ENCODE measurements around the gene JADE2.
A peak's percentile ranks its signal among the peaks of the same experiment; 100 is the strongest.

Gene JADE2

GRCh38 chr5:134539732-134540131, 14.3 kb downstream of the JADE2 start:
- no peak for TF ChIP-seq CTCF (IDR thresholded peaks at IDR 0.05; ENCODE audit: unreplicated experiment in 3 of 3)
- H3K27ac Mint-ChIP-seq: no peak overlapping the region
- no peaks in the 10 kb centered on the region for H3K9me3 Mint-ChIP-seq
- peaks cover 3% of the 10 kb centered on the region for H3K27me3 Mint-ChIP-seq (ENCODE audit: low read depth)
- no peak overlapping the region for H3K4me3 Mint-ChIP-seq
- peaks cover 2% of the 10 kb centered on the region for H3K4me1 Mint-ChIP-seq
- H3K36me3 Mint-ChIP-seq (ENCODE audit: low read depth): peaks cover 9% of the 10 kb centered on the region

DNA sequence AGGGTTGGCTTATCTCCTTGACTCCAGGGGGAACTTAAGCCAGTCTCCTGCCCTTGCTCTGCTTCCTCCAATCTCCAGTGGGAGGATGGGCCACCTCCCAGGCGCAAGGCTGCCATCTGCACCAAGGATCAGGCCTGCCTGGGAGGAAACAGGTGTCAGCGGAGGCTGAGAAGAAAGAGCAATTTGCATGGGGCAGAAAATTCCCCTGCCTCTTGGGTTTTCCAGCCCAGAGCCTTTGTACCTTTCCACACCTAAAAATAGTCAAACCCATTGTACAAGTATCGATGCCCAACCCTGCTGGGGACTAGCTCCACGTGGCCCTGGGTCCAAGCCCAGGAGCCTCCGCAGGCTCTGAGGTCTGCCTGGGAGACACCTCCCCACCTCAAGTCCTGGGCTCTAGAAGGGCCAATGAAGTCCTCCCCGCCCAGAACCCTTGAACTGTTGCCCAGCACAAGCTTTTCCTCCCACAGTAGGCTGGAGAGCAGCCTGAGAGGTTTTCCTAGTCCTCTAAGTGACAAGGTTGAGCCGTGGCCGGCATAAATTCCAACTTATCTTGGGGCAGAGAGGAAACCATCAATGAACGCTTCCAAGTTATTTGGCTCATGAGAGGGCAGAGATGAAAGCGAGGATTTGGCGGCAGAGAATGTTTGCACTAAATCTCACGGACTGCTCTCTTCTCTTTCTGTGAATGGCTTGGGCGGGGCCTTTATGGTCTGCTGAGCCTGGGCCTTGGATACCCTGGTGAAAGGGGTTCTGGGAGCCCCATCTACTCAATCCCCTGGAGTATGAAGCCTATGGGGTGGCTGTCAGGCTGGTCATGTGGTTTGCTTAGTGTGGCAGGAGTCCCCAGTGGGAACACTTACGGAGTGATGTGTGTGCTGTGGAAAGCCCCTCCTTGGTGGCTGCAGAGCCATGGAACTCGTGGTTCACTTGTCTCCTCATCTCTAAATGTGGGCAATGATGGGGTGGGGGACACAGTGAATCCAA, 15.6 kb downstream of the JADE2 start:
- Mint-ChIP-seq H3K27ac (no peak overlapping the region), H3K4me3 (no peak overlapping the region), H3K9me3 (no peaks in the 10 kb centered on the region), H3K36me3 (ENCODE audit: low read depth) (peaks cover 9% of the 10 kb centered on the region), H3K27me3 (ENCODE audit: low read depth) (no peaks in the 10 kb centered on the region), H3K4me1 (peaks cover 11% of the 10 kb centered on the region)
- no peak for TF ChIP-seq CTCF (IDR thresholded peaks at IDR 0.05; ENCODE audit: unreplicated experiment in 3 of 3)

GRCh38 chr5:134541736-134542376, 16.4 kb downstream of the JADE2 start:
- no peak overlapping the region for H3K27ac Mint-ChIP-seq
- H3K4me1 Mint-ChIP-seq: peaks cover 12% of the 10 kb centered on the region
- H3K36me3 Mint-ChIP-seq (ENCODE audit: low read depth): peaks cover 5% of the 10 kb centered on the region
- TF ChIP-seq CTCF (IDR thresholded peaks at IDR 0.05; ENCODE audit: unreplicated experiment in 3 of 3): no peak
- no peaks in the 10 kb centered on the region for H3K9me3 Mint-ChIP-seq
- no peak overlapping the region for H3K4me3 Mint-ChIP-seq
- H3K27me3 Mint-ChIP-seq (ENCODE audit: low read depth): peaks cover under 1% of the 10 kb centered on the region

DNA sequence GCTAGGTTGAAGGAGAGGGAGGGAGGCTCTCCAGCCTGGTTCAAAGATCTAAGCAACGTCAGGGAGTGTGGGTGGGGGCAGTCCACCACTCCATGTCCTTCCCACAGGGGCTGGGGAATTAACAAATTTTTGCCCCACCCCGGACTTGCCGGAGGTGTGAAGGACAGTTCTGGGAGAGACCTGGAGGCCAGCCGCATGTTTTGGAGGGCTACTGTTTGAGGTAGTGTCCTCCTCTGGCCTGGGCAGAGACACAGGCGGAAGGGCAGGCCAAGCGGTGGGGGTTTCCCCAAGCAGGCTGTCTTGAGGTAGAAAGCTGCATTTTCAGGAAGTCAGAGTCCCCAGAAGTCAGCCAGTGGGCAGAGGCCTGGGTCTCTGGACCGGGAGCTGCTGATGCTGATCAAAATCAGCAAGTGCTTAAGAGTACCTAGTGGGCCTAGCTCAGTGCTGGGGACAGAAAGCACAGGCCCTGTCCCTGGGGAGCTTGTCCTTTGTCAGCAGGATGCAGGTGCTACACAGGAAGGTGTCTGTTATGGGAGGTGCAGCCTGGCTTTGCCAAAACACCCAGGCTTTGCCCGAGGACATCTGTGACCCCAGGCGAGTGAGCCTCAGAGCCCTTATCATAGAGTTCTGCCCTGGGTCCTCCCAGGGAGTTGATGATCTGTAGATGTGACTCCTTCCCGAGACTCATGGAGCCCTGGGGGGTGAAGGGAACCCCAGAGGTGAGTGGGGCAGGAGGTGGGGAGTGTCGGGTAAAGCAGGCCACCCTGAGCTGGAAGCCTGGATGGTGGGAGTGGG, 18.5 kb downstream of the JADE2 start:
- Mint-ChIP-seq H3K36me3 (ENCODE audit: low read depth) (no peaks in the 10 kb centered on the region), H3K27ac (no peak overlapping the region), H3K27me3 (ENCODE audit: low read depth) (peaks cover 7% of the 10 kb centered on the region), H3K4me1 (peaks cover 22% of the 10 kb centered on the region), H3K9me3 (no peaks in the 10 kb centered on the region), H3K4me3 (no peak overlapping the region)
- TF ChIP-seq CTCF (IDR thresholded peaks at IDR 0.05; ENCODE audit: unreplicated experiment in 3 of 3): no peak

DNA sequence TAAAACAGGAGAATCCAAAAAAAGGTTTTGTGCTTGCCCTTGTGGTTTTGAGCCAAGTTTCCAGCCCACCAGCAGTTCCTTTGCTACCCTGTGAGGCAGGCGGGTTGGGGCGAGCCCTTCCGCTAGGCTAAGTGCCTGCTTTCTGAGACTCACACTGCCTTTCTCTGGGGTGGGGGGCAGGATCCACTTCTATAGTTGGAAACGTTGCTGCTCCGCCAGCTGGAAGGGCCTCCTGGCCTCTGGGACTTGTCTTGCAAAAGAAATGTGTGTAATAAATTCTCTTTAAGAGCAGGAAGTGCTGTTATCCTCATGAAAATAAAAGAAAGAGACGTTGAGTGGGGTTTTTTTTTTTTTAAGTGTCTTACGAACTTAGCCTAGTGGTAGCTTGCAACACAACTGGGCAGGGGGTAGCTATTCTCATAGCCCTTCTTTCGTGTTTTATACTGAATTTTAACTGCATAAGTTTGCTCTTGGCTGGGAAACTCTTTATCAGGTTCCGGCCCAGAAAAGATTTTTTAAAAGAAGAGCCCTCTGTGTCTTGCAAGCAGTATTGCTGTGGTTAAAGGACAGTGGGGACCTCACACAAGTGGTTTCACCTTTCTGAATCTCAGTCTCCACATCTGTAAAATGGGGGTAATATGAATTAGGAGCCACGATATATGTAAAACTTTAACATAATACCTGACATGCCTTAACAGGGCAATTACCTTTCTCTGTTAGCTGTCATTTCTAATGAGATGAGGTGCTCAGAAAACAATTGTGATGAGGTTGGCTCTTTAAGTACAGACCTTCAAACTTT, 19.8 kb downstream of the JADE2 start:
- H3K4me3 Mint-ChIP-seq: no peak overlapping the region
- peaks cover 7% of the 10 kb centered on the region for H3K27me3 Mint-ChIP-seq (ENCODE audit: low read depth)
- TF ChIP-seq CTCF (IDR thresholded peaks at IDR 0.05; ENCODE audit: unreplicated experiment in 3 of 3): no peak
- no peaks in the 10 kb centered on the region for H3K36me3 Mint-ChIP-seq (ENCODE audit: low read depth)
- H3K4me1 Mint-ChIP-seq: peaks cover 22% of the 10 kb centered on the region
- H3K27ac Mint-ChIP-seq: peak overlapping the region; percentile 72 to 90 (median 80)
- H3K9me3 Mint-ChIP-seq: no peaks in the 10 kb centered on the region
